K562 (cell line): ENCODE results near the gene C22orf39. TPM values are rescaled to one million over a fixed set of nuclear protein-coding genes. Genes with fewer than 3 reads are reported as not detected.

Source experiments
- ATAC-seq: fragments of 200-7000 bp; cut with Tn5 transposase; 3 replicates; pipeline ENCODE4 v1.9.1; 2020; ENCODE audit warnings: moderate library complexity
- BruUV-seq: library from RNA; stranded (reverse); fragments of 400-500 nt; replicated peaks from 2 replicates; lab custom pipeline; 2021; lab: Mats Ljungman, UMichigan
- CTCF ChIA-PET: fragments of 300-600 bp; formaldehyde crosslinking; extraction: SDS; loops from one replicate; lab custom pipeline; 2021; ENCODE audit warnings: low intra/inter-chr PET ratio; lab: Yijun Ruan, JAX
- POLR2A ChIA-PET: fragments of 300-600, 350-650 bp; sonication (Branson Sonifier 250); formaldehyde crosslinking; extraction: SDS; loops from one replicate; lab custom pipeline; 2021; ENCODE audit warnings: antibody characterized with exemption, inconsistent platforms; lab: Yijun Ruan, JAX
- DNase-seq, 4 experiments: peaks; one replicate each; pipeline versions ENCODE4 v3.0.0 to v3.0.0-alpha.2; 2011 to 2018; ENCODE audit warnings: low spot score in 3 of 4, mixed read lengths in 3 of 4; ENCODE audit errors: extremely low read depth in 1 of 4
- FAIRE-seq: peaks from 2 replicates; lab custom pipeline; 2011; peaks lifted over from hg19 to GRCh38; lab: Jason Lieb, UNC
- H2AFZ ChIP-seq: 2 replicates; pipeline ENCODE4 v1.6.0; 2011; ENCODE audit warnings: low read depth, low read length, control low read depth, inconsistent platforms
- H3K27ac ChIP-seq: fragments of 200-600 bp; 3 replicates; pipeline ENCODE4 v1.8.0; 2011; ENCODE audit warnings: low read depth, mild to moderate bottlenecking, control low read depth, inconsistent platforms, low read length, moderate library complexity, mixed read lengths; ENCODE audit errors: extremely low read depth
- H3K27me3 ChIP-seq, 2 experiments: fragments of 300-600 bp in 1 of 2; 2 replicates in 1 of 2; 3 replicates in 1 of 2; pipeline versions ENCODE4 v1.6.0 to v1.8.0; 2011; ENCODE audit warnings: inconsistent platforms in 2 of 2, low read length in 2 of 2, mild to moderate bottlenecking in 1 of 2, mixed read lengths in 1 of 2, moderate library complexity in 1 of 2; ENCODE audit not compliant: control insufficient read depth in 2 of 2, insufficient read depth in 2 of 2
- H3K36me3 ChIP-seq: fragments of 300-600 bp; 3 replicates; pipeline ENCODE4 v1.8.0; 2011; ENCODE audit warnings: mild to moderate bottlenecking, low read length, inconsistent platforms; ENCODE audit not compliant: control insufficient read depth, insufficient read depth
- H3K4me1 ChIP-seq, 2 experiments: fragments of 200-600 bp in 1 of 2; replicated peaks in 1 of 2; 2 replicates in 1 of 2; 3 replicates in 1 of 2; pipeline versions ENCODE4 v1.5.1 to v1.8.0; 2011; ENCODE audit warnings: inconsistent platforms in 2 of 2, low read length in 2 of 2, mild to moderate bottlenecking in 1 of 2, mixed read lengths in 1 of 2, moderate library complexity in 1 of 2; ENCODE audit not compliant: control insufficient read depth in 2 of 2, insufficient read depth in 2 of 2
- H3K4me2 ChIP-seq: 2 replicates; pipeline ENCODE4 v1.6.1; 2011; ENCODE audit warnings: low read length, control low read depth, inconsistent platforms, mixed read lengths; ENCODE audit not compliant: insufficient read depth
- H3K4me3 ChIP-seq: fragments of 200-600 bp; sonication (generic), shearing (Covaris generic); 2 replicates; pipeline ENCODE4 v1.5.1; 2016; ENCODE audit warnings: control low read depth, inconsistent platforms
- H3K79me2 ChIP-seq: fragments of 200-600 bp; 3 replicates; pipeline ENCODE4 v1.8.0; 2011; ENCODE audit warnings: low read length, inconsistent platforms; ENCODE audit not compliant: control insufficient read depth, insufficient read depth
- H3K9ac ChIP-seq, 2 experiments: 2 replicates each; pipeline versions ENCODE4 v1.6.0 to v1.6.1; 2011; ENCODE audit warnings: low read depth in 2 of 2, low read length in 2 of 2, control low read depth in 1 of 2, inconsistent platforms in 1 of 2, mild to moderate bottlenecking in 1 of 2, mixed read lengths in 1 of 2; ENCODE audit not compliant: insufficient read depth in 1 of 2
- H3K9me1 ChIP-seq: one replicate; pipeline ENCODE4 v1.6.0; 2011; ENCODE audit warnings: inconsistent platforms, mild to moderate bottlenecking, low read length, moderate library complexity; ENCODE audit not compliant: control insufficient read depth, insufficient read depth
- H3K9me3 ChIP-seq: replicated peaks from 2 replicates; pipeline ENCODE4 v1.5.1; 2011; ENCODE audit warnings: low read depth, low read length, inconsistent platforms; ENCODE audit not compliant: control insufficient read depth, insufficient read depth
- H4K20me1 ChIP-seq: replicated peaks from 2 replicates; pipeline ENCODE4 v1.6.1; 2011; ENCODE audit warnings: low read length, inconsistent platforms, mixed read lengths; ENCODE audit not compliant: control insufficient read depth, insufficient read depth
- ELF2 ChIP-seq: fragments of 250-450 bp; sonication (Bioruptor Pico); IDR thresholded peaks from 2 replicates; pipeline ENCODE4 v1.5.0; 2021; ENCODE audit warnings: mild to moderate bottlenecking
- HDAC6 ChIP-seq: IDR thresholded peaks from 2 replicates; pipeline ENCODE4 v1.6.1; 2012; ENCODE audit warnings: low read depth, mild to moderate bottlenecking, control low read depth, inconsistent platforms, low read length, moderate library complexity
- HNRNPUL1 ChIP-seq: fragments of 200-400 bp; formaldehyde crosslinking; IDR thresholded peaks from 2 replicates; pipeline ENCODE4 v1.6.1; 2017; ENCODE audit warnings: low read length
- KDM5B ChIP-seq: fragments of 200-600 bp; sonication (generic); IDR thresholded peaks from 2 replicates; pipeline ENCODE4 v1.6.1; 2012; ENCODE audit warnings: low read depth, mild to moderate bottlenecking, moderate library complexity, low read length, control low read depth, inconsistent platforms; ENCODE audit not compliant: insufficient replicate concordance
- RBFOX2 ChIP-seq: fragments of 200-400 bp; formaldehyde crosslinking; IDR thresholded peaks from 2 replicates; pipeline ENCODE4 v1.6.1; 2017; ENCODE audit warnings: low read depth, mild to moderate bottlenecking, low read length, moderate library complexity
- RBM22 ChIP-seq: fragments of 200-400 bp; formaldehyde crosslinking; IDR thresholded peaks from 2 replicates; pipeline ENCODE4 v1.6.1; 2018; ENCODE audit warnings: low read length, low read depth; ENCODE audit not compliant: poor library complexity, severe bottlenecking
- TAF15 ChIP-seq: fragments of 200-400 bp; formaldehyde crosslinking; IDR thresholded peaks from 2 replicates; pipeline ENCODE4 v1.6.1; 2017; ENCODE audit warnings: mild to moderate bottlenecking, low read depth, low read length, moderate library complexity
- WHSC1 ChIP-seq: IDR thresholded peaks from one replicate; pipeline ENCODE4 v1.6.1; 2012; ENCODE audit warnings: low read length, control low read depth, inconsistent platforms
- whole genome bisulfite sequencing: fragments of 100-300 bp; shearing (Covaris generic); methylation state at CpG from one replicate; pipeline ENCODE4 v1.1.6; 2016; ENCODE audit warnings: low coverage, mixed read lengths; ENCODE audit not compliant: insufficient coverage; ENCODE audit errors: missing lambda C conversion rate; 5-methylcytosine and 5-hydroxymethylcytosine counted together
- in situ Hi-C: fragments of 300-500 bp; cut with MboI; formaldehyde crosslinking; loops from 4 replicates; pipeline ENCODE4 v1.15.0; 2018; ENCODE audit warnings: inconsistent platforms, mixed read lengths
- intact Hi-C: fragments of 100-400 bp; cut with micrococcal nuclease; formaldehyde crosslinking; loops from 2 replicates; pipeline ENCODE4 v1.14.2; 2022
- polyA plus RNA-seq, 8 experiments: library from polyadenylated mRNA; depleted of rRNA in 4 of 8; stranded (reverse) in 5 of 8; unstranded in 3 of 8; fragments of >200 nt; fragmentation: Nextera tagmentation in 2 of 8; fragmentation: Illumina TruSeq in 1 of 8; extraction: Ambion mirVana in 2 of 8; extraction: Trizol in 1 of 8; gene quantifications; 2 replicates each; pipeline versions ENCODE4 v1.2.1 to v1.2.3, GENCODE V29; 2011 to 2014; ENCODE audit warnings: inconsistent platforms in 1 of 8, missing spikeins in 1 of 8
- total RNA-seq, 7 experiments: library from RNA; depleted of rRNA in 6 of 7; stranded (reverse); fragments of >200 nt in 6 of 7; fragmentation: Illumina TruSeq in 2 of 7; extraction: Trizol in 2 of 7; gene quantifications; 2 replicates each; pipeline versions ENCODE4 v1.2.1 to v1.2.3, GENCODE V29; 2011 to 2021; ENCODE audit warnings: low replicate concordance in 1 of 7
- TF ChIP-seq, protein P1 (sequence below): fragments of 250-450 bp; sonication (Bioruptor Pico); IDR thresholded peaks from 2 replicates; pipeline ENCODE4 v1.9.0; 2021; ENCODE audit warnings: mild to moderate bottlenecking, inconsistent platforms
- TF ChIP-seq, protein P2 (sequence below): IDR thresholded peaks from 3 replicates; pipeline ENCODE4 v1.6.1; 2011; ENCODE audit warnings: borderline replicate concordance, mild to moderate bottlenecking, moderate library complexity; ENCODE audit not compliant: insufficient read length; ENCODE audit errors: extremely low read depth

Gene C22orf39
- total and polyA plus RNA-seq, 9 of the 15 experiments (the other 6 are each of a cell fraction or from before 2014, with no cell fraction given) = 20.4 to 139 (median 66.8) TPM

DNA sequence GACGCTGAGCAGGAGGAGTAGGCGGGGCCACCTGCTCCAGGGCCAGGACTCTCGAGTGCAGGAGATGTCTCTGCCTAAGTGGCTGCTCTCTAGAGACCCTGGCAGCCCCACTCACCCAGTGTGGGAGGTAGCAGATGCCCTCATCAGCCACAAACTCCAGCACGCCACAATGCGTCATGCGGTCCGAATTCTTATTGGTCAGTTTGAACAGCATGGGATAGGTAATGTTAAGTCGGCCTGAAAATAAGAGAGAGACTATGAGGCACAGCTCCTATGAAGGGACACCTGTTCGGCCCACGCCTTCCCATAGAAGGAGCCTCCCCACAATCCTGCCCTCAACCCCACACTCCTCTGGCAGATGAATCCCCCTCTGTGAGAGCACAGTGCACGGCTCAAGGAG, 24.1 kb upstream of the C22orf39 start:
- TF ChIP-seq, protein P1, sequence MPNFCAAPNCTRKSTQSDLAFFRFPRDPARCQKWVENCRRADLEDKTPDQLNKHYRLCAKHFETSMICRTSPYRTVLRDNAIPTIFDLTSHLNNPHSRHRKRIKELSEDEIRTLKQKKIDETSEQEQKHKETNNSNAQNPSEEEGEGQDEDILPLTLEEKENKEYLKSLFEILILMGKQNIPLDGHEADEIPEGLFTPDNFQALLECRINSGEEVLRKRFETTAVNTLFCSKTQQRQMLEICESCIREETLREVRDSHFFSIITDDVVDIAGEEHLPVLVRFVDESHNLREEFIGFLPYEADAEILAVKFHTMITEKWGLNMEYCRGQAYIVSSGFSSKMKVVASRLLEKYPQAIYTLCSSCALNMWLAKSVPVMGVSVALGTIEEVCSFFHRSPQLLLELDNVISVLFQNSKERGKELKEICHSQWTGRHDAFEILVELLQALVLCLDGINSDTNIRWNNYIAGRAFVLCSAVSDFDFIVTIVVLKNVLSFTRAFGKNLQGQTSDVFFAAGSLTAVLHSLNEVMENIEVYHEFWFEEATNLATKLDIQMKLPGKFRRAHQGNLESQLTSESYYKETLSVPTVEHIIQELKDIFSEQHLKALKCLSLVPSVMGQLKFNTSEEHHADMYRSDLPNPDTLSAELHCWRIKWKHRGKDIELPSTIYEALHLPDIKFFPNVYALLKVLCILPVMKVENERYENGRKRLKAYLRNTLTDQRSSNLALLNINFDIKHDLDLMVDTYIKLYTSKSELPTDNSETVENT (CRISPR knock-in tag) = 0 out of 2 replicates have a peak, but pooled peaks have one; percentile 10
- TF ChIP-seq WHSC1 = peak; percentile 87
- no peak for TF ChIP-seq TAF15
- TF ChIP-seq, protein P2, sequence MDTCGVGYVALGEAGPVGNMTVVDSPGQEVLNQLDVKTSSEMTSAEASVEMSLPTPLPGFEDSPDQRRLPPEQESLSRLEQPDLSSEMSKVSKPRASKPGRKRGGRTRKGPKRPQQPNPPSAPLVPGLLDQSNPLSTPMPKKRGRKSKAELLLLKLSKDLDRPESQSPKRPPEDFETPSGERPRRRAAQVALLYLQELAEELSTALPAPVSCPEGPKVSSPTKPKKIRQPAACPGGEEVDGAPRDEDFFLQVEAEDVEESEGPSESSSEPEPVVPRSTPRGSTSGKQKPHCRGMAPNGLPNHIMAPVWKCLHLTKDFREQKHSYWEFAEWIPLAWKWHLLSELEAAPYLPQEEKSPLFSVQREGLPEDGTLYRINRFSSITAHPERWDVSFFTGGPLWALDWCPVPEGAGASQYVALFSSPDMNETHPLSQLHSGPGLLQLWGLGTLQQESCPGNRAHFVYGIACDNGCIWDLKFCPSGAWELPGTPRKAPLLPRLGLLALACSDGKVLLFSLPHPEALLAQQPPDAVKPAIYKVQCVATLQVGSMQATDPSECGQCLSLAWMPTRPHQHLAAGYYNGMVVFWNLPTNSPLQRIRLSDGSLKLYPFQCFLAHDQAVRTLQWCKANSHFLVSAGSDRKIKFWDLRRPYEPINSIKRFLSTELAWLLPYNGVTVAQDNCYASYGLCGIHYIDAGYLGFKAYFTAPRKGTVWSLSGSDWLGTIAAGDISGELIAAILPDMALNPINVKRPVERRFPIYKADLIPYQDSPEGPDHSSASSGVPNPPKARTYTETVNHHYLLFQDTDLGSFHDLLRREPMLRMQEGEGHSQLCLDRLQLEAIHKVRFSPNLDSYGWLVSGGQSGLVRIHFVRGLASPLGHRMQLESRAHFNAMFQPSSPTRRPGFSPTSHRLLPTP = no peak
- peak; percentile 36 for TF ChIP-seq KDM5B
- peak; percentile 54 for TF ChIP-seq RBFOX2
- TF ChIP-seq ELF2 (CRISPR knock-in tag) = no peak
- TF ChIP-seq RBM22 = peak; percentile 35
- TF ChIP-seq HNRNPUL1 = no peak
- TF ChIP-seq HDAC6 = 0 out of 2 replicates have a peak, but pooled peaks have one; percentile 77
- TF ChIP-seq, all 486 proteins: peak for 6
- no peak overlapping the region for H3K27ac ChIP-seq
- intact Hi-C loops = no loop called here
- no peak for ATAC-seq
- WGBS = 96% methylated on average over 11 of the region's 11 CpGs
- H3K4me3 ChIP-seq = no peak overlapping the region
- no TSS peak for BruUV-seq
- ChIA-PET CTCF (interaction anchor here (0.6 kb wide), 1 partner anchor 327 kb away, joined by 3 read pairs; the partner anchor contains the start of gene ESS2), POLR2A (interaction anchor here (1.1 to 3.0 kb wide), 4 partner anchors 9 to 18 kb away, joined by 3 to 12 read pairs (median 4); no protein-coding TSS in a partner anchor)
- no peaks in the 10 kb centered on the region for H3K9me3 ChIP-seq
- peaks cover 52% of the 10 kb centered on the region for H4K20me1 ChIP-seq
- no peak for DNase-seq
- peak overlapping the region in 1 of 2 experiments; percentile 8; a peak in 1 of 4 replicates for H3K9ac ChIP-seq
- H3K4me2 ChIP-seq = no peak overlapping the region
- peaks cover 98% of the 10 kb centered on the region for H3K36me3 ChIP-seq
- H3K4me1 ChIP-seq = no peaks in the 10 kb centered on the region; a peak in 2 of 5 replicates
- H3K79me2 ChIP-seq = peaks cover 40% of the 10 kb centered on the region
- no peak for FAIRE-seq
- H3K9me1 ChIP-seq = peaks cover 9% of the 10 kb centered on the region
- H3K27me3 ChIP-seq = no peaks in the 10 kb centered on the region
- no peak overlapping the region for H2AFZ ChIP-seq
- in situ Hi-C loops = no loop called here
